ENCODE measurements around the gene COL1A1.

Gene COL1A1

DNA sequence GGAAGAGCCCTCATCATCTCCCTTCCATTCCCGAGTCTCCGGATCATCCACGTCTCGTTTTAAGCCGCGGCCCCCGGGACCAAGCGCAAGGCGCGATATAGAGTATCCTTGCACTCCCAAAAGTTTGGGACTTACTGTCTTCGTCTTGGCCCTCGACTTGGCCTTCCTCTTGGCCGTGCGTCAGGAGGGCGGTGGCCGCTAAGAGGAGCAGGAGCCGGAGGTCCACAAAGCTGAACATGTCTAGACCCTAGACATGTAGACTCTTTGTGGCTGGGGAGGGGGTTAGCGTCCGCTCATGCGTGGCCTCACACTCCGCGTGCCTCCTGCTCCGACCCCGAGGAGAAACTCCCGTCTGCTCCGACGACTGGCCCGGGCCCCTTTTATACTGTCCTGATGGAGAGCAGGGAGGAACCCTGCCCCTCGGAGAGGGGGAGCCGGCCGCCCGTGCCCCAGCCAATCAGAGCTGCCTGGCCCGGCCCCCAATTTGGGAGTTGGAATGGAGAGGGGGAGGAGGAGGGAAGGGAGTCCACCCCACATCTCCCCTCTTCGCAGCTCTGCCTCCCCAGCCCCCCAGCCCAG lies at the start of gene COL1A1:
COL1A1 (minus strand) TSS at position 356 of the 579 bp plus-strand sequence; CDS start at position 238, 118 bp downstream.
- peak; percentile 96 for DNase-seq

DNA sequence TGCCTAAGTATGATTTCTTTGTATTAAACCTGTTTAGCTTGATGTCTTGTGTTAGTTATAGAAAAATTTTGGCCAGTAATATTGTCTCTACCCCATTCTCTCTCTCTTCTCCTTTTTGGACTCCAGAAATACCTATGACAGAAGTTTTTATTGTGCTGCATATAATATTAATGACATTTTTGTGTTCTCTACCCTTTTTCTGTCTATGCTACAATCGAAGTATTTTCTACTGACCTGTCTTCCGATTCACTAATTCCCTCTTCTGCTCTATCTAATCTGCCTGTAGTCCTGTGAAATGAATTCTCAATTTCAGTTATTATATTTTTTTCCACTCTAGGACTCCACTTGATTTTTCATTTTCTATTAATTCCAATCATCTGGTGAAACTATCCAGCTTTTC lies 46.8 kb upstream of the COL1A1 start:
- DNase-seq: no peak

DNA sequence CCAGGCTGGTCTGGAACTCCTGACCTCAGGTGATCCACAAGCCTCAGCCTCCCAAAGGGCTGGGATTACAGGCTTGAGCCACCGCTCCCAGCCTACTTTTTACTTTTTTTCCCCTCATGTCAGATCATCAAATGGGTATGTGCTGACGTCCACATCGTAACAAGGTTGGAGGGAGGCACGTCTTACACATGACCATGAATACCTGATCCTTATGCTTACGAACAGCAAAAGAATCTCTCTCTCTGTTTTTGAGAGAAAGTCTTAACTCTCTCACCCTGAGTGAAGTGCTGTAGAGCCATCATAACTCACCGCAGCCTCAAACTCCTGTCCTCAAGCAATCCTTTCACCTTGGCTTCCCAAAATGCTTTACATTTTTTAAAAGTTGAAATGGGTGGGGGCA lies 43.3 kb upstream of the COL1A1 start:
- no peak for DNase-seq

DNA sequence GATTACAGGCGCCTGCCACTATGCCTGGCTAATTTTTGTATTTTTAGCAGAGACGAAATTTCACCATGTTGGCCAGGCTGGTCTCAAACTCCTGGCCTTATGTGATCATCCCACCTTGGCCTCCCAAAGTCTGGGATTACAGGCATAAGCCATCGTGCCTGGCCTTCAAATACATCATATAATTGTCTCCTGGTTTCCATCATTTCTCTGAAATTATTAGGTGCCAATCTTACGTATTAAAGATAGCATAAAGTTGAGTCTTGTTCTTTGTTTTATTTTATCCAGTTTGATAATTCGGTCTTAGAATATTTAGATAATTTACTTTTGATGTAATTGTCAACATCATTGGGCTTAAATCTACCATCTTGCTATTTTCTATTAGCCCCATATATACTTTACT lies 40.0 kb upstream of the COL1A1 start:
- no peak for DNase-seq

DNA sequence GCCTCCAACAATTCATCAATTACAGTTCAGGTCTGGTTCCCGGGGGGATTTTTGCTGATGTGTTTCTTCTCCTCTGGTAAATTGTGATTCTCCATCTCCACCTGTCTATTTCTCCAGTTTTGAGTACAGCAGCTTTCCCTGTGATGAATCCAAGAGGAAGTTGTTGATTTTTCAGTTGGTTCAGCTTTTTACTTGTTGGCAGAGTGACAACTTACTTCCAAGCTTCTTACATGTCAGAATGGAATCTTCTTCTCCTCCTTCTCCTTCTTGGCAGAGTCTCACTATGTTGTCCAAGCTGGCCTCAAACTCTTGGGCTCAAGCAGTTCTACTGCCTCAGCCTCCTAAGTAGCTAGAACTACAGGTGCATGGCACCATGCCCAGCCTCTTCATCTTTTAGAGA lies 39.4 kb upstream of the COL1A1 start:
- peak; percentile 19 for DNase-seq

DNA sequence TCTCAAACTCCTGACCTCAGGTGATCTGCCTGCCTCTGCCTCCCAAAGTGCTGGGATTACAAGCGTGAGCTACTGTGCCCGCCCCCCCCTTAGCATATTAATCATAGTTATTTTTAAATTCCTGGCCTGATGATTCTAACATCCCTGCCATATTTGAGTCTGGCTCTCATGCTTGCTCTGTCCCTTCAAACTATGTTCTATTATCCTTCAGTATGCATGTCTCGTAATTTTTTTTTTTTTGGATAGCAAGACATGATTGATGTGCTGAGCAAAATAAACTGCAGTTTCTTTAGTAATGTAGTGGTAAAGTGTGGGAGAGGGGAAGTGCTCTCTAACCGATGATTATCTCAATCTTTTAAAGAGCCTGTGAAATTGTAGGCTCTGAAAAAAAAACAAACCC lies 38.5 kb upstream of the COL1A1 start:
- DNase-seq: peak; percentile 23

DNA sequence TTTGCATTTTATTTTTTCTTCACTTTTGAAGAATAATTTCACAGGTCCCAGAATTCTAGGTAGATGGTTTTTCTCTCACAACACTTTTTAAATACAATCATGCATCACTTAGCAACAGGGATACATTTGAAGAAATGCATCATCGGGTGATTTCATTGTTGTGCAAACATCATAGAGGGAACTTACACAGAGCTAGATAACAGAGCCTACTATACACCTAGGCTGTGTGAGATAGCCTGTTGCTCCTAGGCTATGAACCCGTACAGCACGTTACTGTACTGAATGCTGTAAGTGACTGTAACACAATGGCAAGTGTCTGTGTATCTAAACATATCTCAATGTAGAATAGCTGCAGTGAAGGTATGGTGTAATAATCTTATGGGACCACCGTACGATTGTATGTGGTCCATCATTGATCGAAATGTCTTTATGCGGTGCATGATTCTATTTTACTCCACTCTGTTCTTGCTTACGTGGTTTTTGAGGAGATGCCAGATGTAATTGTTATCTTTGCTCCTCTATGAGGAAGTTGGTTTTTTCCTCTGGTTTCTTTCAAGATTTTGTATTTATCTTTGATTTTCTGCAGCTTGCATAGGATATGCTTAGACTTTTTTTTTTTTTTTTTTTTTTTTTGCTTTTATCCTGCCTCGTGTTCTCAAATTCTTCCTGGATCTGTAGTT lies 37.3 kb upstream of the COL1A1 start:
- no peak for DNase-seq

DNA sequence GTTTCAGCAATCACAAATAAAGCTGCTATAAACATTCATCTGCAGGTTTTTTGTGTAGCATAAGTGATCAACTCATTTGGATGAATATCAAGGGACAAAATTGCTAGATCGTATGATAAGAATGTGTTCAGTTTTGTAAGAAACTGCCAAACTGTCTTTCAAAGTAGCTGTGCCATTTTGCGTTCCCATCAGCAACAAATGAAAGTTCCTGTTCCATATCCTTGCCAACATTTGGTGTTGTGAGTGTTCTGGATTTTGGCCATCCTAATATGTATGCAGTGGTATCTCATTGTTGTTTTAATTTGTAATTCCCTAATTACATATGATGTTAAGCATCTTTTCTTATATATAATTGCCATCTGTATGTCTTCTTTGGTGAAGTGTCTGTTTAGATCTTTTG lies 36.5 kb upstream of the COL1A1 start:
- DNase-seq: no peak

DNA sequence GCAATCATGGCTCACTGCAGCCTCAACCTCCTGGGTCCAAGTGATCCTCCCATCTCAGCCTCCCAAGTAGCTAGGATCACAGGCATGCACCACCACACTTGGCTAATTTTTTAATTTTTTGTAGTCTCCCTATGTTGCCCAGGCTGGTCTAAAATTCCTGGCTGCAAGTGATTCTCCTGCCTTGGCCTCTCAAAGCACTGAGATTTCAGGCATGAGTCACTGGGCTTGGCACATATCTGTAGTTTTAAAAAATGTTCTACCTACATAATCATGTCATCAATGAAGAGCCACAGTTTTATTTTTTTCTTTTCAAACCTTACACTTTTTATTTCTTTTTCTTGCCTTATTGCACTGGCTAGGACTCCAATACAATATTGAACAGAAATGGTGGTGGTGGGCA lies 33.1 kb upstream of the COL1A1 start:
- DNase-seq: no peak

DNA sequence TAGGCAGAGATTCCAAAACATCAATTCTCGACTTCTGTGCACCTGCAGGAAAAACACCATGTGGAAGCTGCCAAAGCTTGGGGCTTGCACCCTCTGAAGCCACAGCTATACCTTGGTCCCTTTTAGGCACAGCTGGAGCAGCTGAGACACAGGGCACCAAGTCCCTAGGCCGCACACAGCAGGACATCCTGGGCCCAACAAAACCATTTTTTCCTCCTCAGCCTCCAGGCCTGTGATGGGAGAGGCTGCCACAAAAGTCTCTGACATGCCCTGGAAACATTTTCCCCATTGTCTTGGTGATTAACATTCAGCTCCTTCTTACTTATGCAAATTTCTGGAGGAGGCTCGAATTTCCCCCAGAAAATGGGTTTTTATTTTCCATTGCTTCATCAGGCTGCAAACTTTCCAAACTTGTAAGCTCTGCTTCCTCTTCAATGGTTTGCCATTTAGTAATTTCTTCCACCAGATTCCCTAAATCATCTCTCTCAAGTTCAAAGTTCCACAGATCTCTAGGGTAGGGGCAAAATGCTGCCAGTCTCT lies 24.3 kb upstream of the COL1A1 start:
- no peak for DNase-seq

DNA sequence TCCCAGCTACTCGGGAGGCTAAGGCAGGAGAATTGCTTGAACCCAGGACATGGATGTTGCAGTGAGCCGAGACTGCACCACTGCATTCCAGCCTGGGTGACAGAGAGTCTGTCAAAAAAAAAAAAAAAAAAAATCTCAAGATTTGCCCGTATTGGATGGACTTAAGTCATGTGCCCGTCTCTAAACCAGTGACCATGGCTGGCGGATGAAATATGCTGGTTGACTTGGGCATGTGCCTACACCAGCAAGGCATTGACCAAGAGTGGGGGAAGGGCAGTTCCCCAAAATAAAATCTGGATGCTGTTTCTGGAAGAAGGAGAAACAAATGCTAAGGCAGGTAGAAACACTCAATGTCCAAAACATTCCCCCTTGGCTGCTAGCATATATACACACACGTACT lies 21.5 kb upstream of the COL1A1 start:
- no peak for DNase-seq

DNA sequence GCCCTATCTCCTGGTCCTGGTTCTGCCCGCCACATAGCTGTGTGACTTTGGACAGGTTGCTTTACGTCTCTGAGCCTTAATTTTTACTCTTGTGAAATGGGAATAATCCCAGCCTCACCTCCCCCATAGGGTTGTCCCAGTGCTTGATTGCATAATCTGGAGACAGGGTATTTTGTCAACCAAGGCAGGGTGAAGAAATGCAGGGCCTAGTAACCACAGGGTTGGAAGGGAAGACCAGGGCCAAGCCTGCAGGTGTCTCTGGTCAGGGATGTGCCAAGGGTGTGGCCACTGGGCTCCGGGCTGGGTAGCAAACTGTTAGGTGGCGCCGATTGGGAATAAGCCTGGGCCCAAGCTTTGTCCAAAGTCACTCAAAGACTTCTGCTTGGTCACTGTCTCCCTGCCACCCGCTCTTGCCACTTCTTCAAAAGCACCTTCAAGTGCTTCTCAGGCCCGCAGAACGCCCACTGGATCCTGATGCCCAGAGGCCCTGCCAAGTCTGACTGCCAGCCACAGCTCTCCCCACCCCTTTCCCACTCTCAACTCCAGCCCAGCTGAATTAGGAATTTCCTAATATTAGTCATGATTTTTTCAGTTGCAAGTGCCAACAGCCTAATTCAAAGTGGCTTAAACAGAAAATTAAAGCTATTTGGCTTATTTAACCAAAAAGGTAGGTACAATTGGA lies 20.6 kb upstream of the COL1A1 start:
- peak; percentile 67 for DNase-seq

DNA sequence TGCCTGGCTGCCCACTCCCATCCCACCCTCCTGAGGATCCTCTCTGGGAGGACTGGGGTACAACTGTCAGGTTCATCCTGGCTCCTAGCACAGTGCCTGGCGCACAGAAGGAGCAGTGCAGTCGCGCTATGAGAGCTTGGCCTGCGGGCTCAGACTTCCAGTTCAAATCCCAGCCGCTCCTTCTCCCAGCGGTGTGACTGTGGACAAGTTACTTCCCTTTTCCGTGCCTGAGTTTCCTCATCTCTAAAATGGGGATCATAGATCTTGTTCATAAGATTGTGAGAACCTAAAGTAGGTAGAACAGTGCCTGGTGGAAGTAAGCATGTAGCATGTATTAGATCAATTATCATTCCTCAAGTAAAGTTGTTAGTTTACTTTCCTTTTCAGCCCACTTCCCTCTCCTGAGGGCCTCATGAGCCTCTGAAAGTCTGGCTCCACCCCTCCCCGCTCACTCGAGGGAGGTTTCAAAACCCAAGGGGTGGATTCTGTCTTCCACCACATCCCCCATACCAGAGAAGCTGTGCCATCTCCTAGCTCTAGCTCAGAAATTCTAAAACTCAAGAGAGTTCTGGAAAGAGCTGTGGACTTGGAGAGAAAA lies 19.9 kb upstream of the COL1A1 start:
- peak; percentile 31 for DNase-seq

DNA sequence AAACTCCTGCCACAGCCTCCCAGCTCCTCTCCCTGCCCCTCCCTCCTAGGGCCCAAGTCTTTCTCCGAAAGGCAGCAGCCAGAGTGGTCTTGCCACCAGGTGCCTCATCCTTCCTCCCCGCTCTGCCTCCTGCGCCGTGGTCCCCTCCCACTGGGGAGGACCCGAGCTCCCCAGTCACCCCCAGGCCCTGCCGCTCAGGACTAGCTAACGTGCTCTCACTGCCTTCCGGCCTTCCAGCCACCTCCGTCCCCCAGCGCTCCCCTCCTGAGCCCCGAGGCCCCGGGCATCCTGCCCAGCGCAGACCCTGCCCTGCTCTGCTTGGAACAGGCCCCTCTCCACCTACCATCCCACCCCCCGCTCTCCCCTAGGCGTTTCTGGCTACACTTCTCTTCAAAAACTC lies 19.4 kb upstream of the COL1A1 start:
- peak; percentile 29 for DNase-seq

DNA sequence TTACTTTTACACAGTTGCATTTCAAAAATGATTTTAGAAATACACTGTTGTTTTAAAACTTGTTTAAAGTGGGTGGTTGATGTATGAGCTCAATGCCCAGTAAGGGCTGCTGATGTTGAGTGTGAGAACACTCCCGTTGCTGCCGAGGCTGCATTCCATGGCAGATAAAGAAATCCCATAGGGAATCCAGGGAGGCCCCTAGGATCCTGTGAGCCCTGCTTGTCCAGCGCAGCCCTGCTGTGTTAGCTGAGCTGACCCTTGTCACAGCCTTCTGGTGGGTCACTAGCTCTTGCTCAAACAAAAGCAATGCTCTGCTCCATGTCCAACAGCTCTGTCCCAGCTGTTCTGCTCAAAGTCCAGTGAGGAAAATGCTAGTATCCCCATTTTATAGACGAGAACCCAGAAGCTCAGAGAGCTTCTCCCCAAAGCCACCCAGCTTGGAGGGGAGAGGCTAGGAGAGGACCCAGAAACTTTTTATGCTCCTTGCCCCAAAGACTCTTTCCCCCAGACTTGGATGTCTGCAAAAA lies 18.6 kb upstream of the COL1A1 start:
- peak; percentile 44 for DNase-seq

DNA sequence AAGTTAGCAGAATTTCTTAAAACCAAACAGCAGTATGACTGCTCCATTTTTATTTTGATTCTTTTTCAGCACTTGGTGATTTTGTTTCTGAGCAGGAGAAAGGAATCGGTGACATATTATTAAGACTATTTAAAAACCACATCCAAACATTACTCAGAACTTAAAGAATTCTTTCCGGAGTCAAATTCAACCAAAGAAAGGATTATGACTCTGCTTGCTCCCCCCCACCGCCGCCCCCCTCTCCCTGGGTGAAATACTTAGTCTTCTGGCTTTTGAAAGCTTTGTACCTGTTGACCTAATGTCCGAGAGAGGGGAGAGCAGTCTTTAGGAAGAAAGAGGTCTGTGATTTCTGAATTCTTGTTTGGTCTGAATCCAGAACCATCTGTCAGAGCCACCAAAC lies 17.9 kb upstream of the COL1A1 start:
- DNase-seq: peak; percentile 78

DNA sequence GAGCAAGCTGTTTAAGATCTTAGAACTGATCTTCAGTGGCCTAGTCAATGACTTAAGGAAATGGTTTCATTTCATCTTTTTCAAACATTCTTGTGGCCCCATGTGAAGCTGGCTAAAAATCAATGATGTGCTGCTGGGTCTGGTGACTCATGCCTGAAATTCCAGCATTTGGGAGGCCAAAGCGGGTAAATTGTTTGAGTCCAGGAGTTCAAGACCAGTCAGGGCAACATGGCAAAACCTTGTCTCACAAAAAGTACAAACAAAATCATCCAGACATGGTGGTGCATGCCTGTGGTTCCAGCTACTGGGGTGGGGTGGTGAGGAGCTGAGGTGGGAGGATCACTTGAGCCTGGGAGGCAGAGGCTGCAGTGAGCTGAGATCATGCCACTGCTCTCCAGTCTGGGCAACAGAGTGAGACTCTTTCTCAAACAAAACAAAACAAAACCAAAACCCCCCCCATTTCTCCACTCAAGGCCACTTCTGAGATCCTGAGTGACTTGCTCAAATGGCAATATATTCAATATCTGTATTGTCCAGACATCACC lies 17.4 kb upstream of the COL1A1 start:
- peak; percentile 52 for DNase-seq

DNA sequence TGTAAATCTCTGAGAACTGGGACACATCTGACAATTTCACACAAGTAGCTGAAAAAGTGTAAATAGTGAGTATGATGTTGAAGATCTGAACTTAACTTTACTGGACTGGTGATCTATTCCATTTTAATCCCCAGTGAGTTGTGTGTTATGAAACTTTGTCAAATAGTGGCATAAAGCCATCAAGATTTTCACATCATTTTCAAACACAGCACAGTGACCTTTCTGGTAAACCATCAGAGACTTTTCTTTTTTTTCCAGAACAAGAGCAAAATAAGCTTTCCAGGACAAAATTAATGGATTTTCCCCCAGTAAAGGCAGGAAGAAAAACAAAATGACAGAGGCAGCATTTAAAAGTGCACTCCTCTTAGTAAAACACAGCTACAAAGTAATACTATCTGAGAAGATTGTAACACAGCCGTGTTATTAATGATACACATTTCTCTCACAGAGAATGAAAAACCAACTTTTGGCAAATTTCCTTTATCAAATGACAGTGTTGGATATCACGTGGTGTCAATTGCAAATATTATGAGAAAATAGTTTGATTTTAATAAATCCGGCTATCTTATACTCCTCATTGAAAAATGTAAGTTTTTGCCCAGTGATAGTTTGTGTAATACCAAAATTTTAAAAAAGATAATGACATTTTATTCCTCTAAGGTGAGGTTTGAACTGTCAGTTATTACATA lies 16.8 kb upstream of the COL1A1 start:
- DNase-seq: no peak

DNA sequence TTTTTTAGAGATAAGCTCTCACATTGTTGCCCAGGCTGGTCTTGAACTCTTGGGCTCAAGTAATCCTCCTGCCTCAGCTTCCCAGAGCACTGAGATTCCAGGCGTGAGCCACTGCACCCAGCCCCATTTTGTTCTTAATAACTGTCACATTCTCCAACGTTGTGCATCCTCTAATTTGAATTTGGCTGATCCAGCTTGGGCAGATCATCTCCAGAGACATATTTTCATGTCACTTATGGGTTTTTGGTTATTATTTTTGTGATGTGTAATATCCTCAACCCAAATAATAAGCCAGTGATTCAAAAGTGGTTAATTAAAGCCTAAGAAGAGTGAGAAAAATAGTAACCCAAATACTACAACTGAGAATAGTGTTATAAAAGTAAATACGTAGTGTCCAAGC lies 16.2 kb upstream of the COL1A1 start:
- DNase-seq: no peak

DNA sequence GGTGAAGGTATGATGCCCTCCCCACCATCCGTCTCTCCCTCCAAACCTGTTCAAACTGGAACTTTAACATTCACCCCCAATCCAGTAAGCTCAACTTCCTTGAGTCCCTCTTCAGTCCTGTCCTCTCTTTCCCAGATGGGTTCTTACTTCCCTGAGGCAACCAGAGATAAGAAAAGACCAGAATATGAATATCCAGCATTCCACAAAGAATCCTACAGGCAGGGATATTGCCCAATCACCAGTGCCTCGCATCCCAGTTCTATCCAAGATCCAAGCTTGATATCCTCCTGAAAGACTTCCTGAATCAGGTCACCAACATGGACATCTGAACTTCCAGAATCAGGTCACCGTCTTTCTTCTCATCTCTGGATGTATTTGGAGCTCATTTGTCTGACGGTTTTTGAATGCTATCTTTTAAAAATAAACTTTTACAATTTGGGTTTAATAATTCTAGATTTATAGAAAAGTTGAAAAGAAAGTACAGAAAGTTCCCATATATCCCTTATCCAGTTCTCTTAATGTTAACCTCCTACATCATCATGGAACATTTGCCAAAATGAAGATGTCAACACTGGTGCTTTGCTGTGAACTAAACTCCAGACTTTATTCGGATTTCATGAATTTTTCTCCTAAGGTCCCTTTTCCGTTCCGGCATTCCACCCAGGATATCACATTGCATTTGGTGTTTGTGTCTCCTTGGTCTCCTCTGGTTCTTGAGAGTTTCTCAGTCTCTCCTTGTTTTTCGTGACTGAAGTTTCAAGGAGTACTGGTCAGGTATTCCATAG lies 13.7 kb upstream of the COL1A1 start:
- DNase-seq: no peak
